IPS-20b (cell line): Measurements from ENCODE around the gene CHPF.
A peak's percentile ranks its signal among the peaks of the same experiment; 100 is the strongest.

Source experiments
- H3K27ac ChIP-seq: one replicate; pipeline ENCODE4 v1.5.1; 2013; ENCODE audit warnings: low read length
- H3K27me3 ChIP-seq: 2 replicates; pipeline ENCODE4 v1.6.1; 2013; ENCODE audit warnings: mild to moderate bottlenecking, low read length, inconsistent platforms; ENCODE audit not compliant: insufficient read depth
- H3K36me3 ChIP-seq: 2 replicates; pipeline ENCODE4 v1.6.1; 2013; ENCODE audit warnings: low read depth, mild to moderate bottlenecking, inconsistent platforms, low read length, moderate library complexity; ENCODE audit not compliant: insufficient read depth
- H3K4me1 ChIP-seq: 2 replicates; pipeline ENCODE4 v1.6.1; 2013; ENCODE audit warnings: mild to moderate bottlenecking, control low read depth, inconsistent platforms, low read length, moderate library complexity; ENCODE audit not compliant: insufficient read depth
- H3K4me3 ChIP-seq: 2 replicates; pipeline ENCODE4 v1.5.1; 2013; ENCODE audit warnings: mild to moderate bottlenecking, low read length, inconsistent platforms
- H3K9ac ChIP-seq: 2 replicates; pipeline ENCODE4 v1.6.1; 2013; ENCODE audit warnings: low read depth, mild to moderate bottlenecking, inconsistent platforms, low read length, moderate library complexity
- H3K9me3 ChIP-seq: 2 replicates; pipeline ENCODE4 v1.6.1; 2013; ENCODE audit warnings: mild to moderate bottlenecking, low read depth, low read length, inconsistent platforms; ENCODE audit not compliant: insufficient read depth

Gene CHPF

DNA sequence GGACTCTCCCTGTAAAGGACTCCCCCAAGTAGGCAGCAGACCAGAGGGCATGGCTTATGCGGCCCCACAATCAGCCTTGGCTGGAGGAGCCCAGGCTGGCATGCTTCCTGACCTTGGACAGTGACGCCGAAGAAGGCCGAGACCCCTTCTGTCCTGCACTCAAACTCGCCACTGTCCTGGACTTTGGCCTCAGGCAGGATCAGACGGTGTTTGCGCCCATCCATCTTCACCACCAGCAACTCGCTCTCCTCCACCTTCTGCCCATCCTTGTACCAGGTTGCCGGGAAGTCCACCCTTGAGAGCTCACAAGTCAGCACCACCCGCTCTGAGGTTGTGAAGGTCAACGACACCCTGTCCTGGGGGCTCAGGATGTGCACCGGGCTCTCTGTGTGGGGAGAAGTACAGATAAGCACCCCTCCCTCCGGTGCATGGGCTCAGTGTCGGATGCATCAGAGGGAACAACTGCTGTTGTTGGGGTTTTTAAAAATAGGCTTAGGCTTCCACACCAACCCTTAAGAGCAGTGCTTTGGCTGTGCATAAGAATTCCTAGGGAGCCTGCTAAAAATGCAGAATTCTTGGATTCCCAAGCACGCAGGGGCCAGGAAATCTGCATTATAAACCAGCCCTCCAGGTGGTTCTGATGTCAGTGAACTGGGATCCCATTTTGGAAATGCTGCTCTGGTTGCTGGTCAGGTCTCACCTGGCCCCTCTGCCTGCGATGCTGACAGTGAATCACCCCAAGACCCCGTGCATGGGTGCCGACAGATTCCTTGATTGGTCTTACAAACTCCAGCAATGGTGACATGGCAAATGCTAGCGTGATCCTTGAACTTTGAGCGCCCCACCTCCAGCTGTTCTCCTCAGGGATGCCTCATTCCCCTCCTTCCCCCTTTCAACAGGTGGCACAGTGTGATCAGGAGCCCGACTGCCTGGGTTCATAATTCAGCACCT lies 21.8 kb upstream of the CHPF start:
- Histone ChIP-seq H3K4me3 (peak overlapping the region; percentile 57), H3K9ac (peak overlapping the region; percentile 81; the same call in 1 of the 2 replicates)

DNA sequence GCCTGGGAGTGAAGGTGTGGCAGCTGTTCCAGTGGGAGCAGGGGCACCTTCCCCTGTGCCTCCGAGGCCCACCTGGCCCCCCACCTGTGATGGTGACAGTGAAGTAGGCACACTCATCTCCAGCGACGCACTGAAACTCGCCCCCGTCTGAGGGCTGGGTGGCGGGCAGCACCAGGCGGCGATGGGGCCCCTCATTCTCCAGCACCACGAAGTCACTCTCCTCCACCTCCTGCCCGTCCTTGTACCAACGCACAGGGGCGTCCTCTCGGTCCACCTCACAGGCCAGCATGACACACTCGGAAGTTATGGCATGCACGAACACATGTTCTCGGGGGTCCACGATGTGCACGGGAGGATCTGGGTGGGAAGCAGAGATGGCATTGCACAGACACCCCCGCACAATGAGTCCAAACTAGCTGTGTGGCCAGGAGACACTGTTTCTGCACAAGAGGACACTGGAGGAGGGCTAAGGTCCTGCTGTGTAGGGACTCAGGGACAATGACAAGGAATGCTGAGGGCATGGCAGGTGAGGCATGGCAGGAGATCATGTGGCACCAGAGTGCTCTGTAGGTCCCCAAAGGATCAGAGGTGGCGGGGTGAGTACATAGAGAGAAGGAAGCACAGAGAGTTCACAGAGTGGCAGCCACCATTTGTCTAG lies 19.8 kb upstream of the CHPF start:
- Histone ChIP-seq H3K9me3 (no peaks in the 10 kb centered on the region), H3K4me1 (peaks cover 50% of the 10 kb centered on the region), H3K9ac (no peak overlapping the region), H3K4me3 (no peak overlapping the region), H3K27ac (no peak overlapping the region), H3K36me3 (peaks cover 17% of the 10 kb centered on the region; the same call in 1 of the 2 replicates), H3K27me3 (no peaks in the 10 kb centered on the region)

More for the DNA sequence above, 21.8 kb upstream of the CHPF start:
- peaks cover 43% of the 10 kb centered on the region for H3K4me1 ChIP-seq
- no peaks in the 10 kb centered on the region for H3K9me3 ChIP-seq
- peaks cover 24% of the 10 kb centered on the region; the same call in 1 of the 2 replicates for H3K36me3 ChIP-seq
- peak overlapping the region; percentile 97 for H3K27ac ChIP-seq
- H3K27me3 ChIP-seq, result peaks cover 14% of the 10 kb centered on the region

DNA sequence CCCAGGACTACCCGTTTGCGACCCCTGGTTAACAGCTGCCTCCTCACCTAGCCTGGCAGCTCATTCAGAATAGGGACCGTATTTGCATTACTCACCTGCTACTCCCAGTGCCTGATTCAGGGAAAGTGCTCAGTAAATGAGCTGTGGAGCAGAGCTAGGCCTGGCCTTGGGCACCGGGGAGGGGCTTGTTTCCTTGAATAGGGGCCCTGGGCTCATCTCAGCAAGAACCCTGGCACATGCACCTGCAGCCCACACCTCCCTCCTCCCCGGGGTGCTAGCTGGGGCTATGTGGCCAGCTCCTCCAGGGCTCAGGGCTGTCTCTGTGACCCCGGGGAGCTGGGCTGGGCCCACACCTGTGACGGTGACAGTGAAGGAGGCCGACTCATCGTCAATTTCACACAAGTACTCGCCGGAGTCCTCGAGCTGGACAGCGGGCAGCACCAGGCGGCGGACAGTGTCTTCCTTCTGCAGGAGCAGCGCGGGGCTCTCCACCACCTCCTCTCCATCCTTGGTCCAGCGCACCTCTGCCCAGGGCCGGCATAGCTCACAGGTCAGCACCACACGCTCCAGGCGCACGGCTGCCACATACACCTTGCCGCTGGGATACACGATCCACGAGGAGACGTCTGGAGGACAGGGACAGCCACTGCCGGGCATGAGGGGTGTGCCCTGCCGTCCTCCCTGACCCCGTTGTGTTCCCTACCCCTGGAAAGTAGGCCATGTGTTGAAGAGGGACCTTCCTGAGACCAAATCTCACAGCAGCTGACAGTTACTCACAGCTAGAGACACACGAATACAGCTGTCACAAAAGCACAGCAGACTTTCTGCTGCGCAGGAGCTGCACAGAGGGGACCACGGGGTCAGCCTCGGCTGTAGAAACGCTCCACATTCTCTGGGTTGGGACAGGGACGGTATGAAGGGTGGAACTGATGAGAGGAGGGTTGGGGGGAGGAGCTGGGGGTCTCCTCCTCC lies 18.7 kb upstream of the CHPF start:
- Histone ChIP-seq H3K27ac (no peak overlapping the region), H3K9me3 (no peaks in the 10 kb centered on the region), H3K9ac (peak overlapping the region; percentile 45; the same call in 1 of the 2 replicates), H3K4me1 (peaks cover 50% of the 10 kb centered on the region), H3K27me3 (no peaks in the 10 kb centered on the region), H3K4me3 (no peak overlapping the region), H3K36me3 (peaks cover 13% of the 10 kb centered on the region; the same call in 1 of the 2 replicates)

DNA sequence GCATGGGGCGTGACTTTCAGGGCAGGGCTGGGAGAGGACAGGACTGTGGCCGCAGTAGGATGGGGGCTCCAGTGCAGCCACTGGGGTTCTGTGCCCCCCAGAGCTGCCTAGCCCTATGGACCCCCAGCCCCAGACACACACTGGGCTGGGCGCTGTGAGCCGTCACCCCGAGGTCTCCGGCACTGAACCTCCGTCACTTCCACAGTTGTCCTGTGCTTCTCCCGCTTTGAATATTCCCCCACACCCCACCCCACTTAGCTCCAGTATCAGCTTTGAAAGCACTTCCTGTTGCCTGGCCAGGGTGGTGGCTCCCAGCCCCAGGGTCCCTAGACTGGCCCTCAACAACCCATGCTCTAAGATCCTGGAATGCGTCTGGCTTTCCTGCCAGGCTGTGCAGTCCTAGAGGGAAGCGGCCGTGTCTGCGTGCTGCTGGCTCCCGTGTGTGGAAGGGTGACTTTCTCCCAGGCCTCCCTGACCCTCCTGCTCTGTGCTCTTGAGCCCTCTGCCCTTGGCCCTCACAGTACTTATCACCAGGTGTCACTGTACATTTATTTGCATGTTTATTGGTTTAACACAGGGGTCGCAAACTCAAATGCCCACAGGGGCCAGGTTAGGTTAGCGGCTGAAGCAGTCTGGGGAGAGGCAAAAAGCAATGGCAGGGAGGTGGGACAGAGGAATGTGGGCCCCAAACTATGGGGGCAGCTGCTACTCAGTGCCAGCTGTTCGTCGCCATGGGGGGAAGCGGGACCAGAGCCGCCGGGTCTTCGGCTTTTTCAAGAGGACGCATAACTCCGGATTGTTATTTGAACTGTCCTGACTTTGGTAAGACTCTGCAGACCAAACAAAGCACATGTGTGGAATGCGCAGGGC lies 17.8 kb upstream of the CHPF start:
- H3K4me3 ChIP-seq, result no peak overlapping the region
- no peak overlapping the region for H3K27ac ChIP-seq
- peaks cover 8% of the 10 kb centered on the region; the same call in 1 of the 2 replicates for H3K36me3 ChIP-seq
- H3K9me3 ChIP-seq, result no peaks in the 10 kb centered on the region
- peak overlapping the region; percentile 45; the same call in 1 of the 2 replicates for H3K9ac ChIP-seq
- peaks cover 47% of the 10 kb centered on the region for H3K4me1 ChIP-seq
- no peaks in the 10 kb centered on the region for H3K27me3 ChIP-seq

DNA sequence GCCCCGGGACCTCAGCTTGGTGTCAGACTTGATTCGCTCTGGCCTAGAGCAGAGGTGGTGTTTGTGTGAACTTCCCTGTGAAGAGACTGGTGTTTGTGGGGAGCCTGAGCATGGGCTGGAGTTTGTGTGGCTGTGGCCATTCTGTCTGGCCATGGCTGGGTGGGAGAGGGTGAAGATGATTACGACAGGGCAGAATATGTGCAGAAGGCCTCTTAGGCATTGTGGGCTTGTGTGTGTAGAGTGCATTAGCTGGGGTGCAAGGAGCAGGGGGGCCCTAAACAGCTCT lies 17.2 kb upstream of the CHPF start:
- H3K36me3 ChIP-seq, result peaks cover 8% of the 10 kb centered on the region; the same call in 1 of the 2 replicates
- H3K9ac ChIP-seq, result no peak overlapping the region; the same call in 1 of the 2 replicates
- no peak overlapping the region for H3K4me3 ChIP-seq
- H3K27ac ChIP-seq, result no peak overlapping the region
- no peaks in the 10 kb centered on the region for H3K9me3 ChIP-seq
- no peaks in the 10 kb centered on the region for H3K27me3 ChIP-seq
- peaks cover 41% of the 10 kb centered on the region for H3K4me1 ChIP-seq

DNA sequence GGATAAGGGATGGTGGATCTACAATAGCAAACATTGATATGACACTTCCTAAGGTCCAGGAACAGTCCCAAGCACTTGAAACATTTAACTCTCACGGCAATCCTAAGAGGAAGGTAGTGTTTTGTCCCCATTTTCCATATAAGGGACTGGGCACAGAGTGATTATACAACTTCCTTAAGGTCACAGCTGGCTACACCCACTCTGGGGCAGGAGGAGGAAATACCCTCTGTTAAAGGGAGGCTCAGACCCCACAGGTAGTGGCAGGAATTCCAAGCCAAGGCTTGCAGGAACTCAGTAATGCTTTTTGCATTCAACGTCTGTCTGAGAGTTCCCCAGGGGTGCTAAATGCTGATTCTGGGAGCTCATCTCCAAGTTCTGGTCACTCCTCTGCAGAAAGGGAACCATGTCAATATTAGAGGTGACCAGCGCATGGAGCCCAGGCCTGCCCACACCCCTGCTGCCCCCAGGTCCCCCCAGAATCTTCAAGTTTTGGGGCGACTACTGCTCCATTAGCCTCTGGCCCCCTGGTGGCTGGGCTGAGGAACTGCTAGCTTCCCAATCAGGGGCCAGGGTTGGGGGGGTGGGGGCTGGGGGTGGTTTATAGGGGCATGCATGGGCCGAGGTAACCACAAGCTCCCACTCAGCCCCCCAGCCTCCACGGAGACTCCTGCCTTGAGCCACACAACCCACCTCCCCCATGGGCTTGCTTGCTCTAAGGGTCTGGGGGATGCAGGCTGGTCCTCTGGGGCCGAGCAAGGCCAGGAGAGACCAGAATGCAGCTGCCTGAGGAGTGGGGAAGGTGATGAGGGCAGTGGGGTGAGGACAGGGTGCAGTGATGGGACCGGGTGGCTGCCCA lies 16.7 kb upstream of the CHPF start:
- Histone ChIP-seq H3K4me3 (0 out of 2 replicates have a peak overlapping the region, but pooled peaks have one; percentile 24), H3K9me3 (no peaks in the 10 kb centered on the region), H3K36me3 (peaks cover 8% of the 10 kb centered on the region; the same call in 1 of the 2 replicates), H3K27ac (no peak overlapping the region), H3K4me1 (peaks cover 39% of the 10 kb centered on the region), H3K9ac (no peak overlapping the region; the same call in 1 of the 2 replicates), H3K27me3 (no peaks in the 10 kb centered on the region)

DNA sequence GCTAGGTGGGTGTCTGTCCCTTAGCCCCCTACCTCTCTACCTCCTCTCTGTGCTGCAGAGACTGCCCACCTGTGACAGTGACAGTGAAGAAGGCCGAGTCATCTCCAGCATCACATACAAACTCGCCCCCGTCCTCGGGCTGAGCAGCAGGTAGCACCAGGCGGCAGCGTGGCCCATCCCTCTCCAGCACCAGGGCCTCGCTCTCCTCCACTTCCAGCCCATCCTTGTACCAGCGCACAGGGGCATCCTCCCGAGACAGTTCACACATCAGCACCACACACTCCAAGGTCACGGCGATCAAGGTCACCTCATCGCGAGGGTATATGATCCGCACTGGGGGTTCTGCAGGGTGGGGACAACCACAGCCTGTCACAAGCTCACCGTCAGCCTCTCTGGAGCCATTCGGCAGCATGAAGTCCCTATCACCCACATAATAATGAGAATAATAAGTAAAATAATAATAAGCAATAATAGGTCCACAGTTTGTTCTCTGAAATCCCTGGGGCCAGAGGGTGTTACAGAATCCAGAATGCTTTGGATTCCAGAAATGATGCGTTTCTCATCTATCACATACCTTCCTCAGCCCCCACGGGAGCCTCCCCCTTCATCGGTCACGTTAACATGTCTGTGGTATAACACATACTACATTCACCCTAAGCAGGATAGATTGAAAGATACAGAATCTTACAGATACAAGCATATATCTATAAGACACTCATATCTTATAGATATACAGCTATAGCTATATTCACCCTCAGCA lies 15.7 kb upstream of the CHPF start:
- H3K4me1 ChIP-seq, result peaks cover 30% of the 10 kb centered on the region
- peaks cover 8% of the 10 kb centered on the region for H3K27me3 ChIP-seq
- no peak overlapping the region for H3K27ac ChIP-seq
- no peak overlapping the region for H3K9ac ChIP-seq
- H3K4me3 ChIP-seq, result no peak overlapping the region
- H3K36me3 ChIP-seq, result peaks cover 8% of the 10 kb centered on the region; the same call in 1 of the 2 replicates
- H3K9me3 ChIP-seq, result no peaks in the 10 kb centered on the region

DNA sequence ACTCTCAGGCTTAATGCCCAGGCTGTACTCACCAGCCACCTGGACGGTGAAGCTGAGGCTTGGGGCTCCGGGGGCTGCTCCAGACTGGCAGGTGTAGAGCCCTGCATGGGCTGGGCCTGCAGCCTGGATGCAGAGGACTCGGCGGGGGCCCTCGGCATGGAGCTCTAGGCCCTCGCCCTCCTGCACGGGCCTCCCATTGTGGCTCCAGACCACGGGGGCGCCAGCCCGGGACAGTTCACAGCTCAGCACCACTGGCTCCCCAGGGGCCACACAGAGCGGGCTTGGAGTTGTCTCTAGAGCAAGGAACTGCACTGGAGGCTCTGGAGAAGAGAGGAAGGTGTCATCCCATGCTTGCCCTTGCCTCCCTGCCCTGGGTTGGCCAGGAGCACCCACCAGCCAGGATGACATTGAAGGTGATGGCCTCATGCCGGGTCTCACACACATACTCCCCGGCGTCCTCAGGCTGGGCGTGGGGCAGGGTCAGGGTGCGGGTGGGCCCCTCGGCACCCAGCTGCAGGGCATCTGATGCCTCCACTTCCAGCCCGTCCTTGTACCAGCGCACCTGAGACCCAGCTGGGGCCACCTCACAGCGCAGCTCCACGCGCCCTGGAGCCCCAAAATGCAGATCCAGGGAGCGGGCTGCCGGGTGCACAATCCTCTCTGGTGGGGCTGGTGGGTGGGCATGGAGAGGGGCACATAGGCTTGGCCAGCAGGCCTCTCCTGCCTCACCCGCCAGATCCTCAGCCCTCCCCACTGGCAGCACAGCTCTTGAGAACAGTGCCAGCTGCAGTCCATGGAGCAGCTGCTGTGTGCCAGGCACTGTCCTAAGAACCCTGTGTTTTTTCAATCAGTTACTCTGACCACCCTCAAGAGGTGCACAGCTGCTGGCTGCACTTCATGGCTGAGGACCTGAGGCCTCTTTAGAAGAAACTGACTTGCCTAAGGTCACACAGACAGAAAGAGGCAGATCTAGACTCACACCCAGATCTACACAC lies 14.5 kb upstream of the CHPF start:
- Histone ChIP-seq H3K27me3 (peaks cover 20% of the 10 kb centered on the region), H3K4me1 (peaks cover 31% of the 10 kb centered on the region), H3K9ac (no peak overlapping the region), H3K36me3 (peaks cover 7% of the 10 kb centered on the region; the same call in 1 of the 2 replicates), H3K9me3 (no peaks in the 10 kb centered on the region), H3K27ac (no peak overlapping the region), H3K4me3 (no peak overlapping the region)

DNA sequence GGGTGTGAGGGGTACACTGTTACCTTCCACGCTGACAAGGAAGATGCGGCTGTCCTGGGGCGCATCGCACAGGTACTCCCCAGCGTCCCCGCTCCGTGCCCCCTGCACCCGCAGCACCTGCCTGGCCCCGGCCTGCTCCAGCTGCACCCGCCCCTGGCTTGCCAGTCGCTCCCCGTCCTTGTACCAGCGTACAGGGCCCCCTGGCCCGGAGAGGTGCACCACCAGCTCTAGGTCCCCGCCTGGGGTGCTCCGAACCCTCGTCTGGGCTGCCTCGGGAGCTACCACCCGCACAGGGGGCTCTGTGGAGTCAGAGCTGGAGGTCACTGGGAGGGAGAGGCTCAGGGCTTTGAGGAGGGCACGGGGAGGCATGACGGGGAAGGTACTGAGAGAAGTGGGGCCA lies 13.7 kb upstream of the CHPF start:
- Histone ChIP-seq H3K4me3 (no peak overlapping the region), H3K27ac (no peak overlapping the region), H3K9ac (no peak overlapping the region), H3K9me3 (no peaks in the 10 kb centered on the region), H3K4me1 (peaks cover 28% of the 10 kb centered on the region), H3K27me3 (peaks cover 24% of the 10 kb centered on the region), H3K36me3 (no peaks in the 10 kb centered on the region; the same call in 1 of the 2 replicates)
